ENCODE results near the gene FGD6. TPM values are rescaled to one million over a fixed set of nuclear protein-coding genes. Genes with fewer than 3 reads are reported as not detected.
"Not testable (repeated sequence)": the region's sequence is repeated elsewhere in the genome, so short reads cannot be mapped to it uniquely, and the experiment has no call there.

The FGD6 gene
- total RNA-seq, 1 donor from 2014 or later: 3.7 TPM

DNA sequence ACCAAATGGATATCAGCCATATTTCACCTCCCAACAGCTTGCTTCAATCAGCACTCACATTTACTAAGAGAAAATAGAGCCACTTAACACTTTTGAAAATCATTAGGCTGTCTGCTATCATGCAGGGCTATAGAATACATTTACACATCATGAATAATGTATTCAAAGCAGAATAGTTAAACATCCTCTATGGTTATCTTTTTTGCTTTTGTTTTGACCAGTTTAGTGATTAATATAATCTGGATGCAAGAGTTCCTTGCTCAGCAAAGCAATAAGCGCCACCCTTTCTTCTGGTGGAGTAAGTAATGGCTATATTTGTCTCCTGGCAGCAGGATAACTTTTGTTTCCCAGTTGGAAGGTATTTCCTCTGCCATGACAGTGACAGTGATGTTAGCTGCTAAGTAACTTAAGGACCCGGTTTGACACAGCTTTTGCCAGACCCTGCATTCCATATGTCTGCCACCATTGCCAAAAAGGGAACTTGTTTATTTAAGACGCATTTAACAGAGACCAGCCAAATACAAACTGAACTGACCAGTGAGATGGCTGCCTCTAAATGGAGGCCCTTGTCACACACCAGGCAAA is 73.6 kb downstream of the FGD6 start:
- TF ChIP-seq, protein P1, sequence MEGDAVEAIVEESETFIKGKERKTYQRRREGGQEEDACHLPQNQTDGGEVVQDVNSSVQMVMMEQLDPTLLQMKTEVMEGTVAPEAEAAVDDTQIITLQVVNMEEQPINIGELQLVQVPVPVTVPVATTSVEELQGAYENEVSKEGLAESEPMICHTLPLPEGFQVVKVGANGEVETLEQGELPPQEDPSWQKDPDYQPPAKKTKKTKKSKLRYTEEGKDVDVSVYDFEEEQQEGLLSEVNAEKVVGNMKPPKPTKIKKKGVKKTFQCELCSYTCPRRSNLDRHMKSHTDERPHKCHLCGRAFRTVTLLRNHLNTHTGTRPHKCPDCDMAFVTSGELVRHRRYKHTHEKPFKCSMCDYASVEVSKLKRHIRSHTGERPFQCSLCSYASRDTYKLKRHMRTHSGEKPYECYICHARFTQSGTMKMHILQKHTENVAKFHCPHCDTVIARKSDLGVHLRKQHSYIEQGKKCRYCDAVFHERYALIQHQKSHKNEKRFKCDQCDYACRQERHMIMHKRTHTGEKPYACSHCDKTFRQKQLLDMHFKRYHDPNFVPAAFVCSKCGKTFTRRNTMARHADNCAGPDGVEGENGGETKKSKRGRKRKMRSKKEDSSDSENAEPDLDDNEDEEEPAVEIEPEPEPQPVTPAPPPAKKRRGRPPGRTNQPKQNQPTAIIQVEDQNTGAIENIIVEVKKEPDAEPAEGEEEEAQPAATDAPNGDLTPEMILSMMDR (IDR thresholded peaks at IDR 0.05): no peak
- DNase-seq (no peak), ATAC-seq (ENCODE audit: low read depth) (no peak)
- Mint-ChIP-seq H3K36me3 (ENCODE audit: low read depth) (no peaks in the 10 kb centered on the region), H3K9me3 (no peaks in the 10 kb centered on the region), H3K27ac (no peak overlapping the region), H3K27me3 (no peaks in the 10 kb centered on the region), H3K4me1 (no peaks in the 10 kb centered on the region), H3K4me3 (no peak overlapping the region)
- ChIA-PET POLR2A (interaction anchor here (0.6 kb wide), 1 partner anchor 740 kb away, joined by 5 read pairs; no protein-coding TSS in a partner anchor), CTCF (no interaction called here)
- intact Hi-C loops (cut with micrococcal nuclease): no loop called here

DNA sequence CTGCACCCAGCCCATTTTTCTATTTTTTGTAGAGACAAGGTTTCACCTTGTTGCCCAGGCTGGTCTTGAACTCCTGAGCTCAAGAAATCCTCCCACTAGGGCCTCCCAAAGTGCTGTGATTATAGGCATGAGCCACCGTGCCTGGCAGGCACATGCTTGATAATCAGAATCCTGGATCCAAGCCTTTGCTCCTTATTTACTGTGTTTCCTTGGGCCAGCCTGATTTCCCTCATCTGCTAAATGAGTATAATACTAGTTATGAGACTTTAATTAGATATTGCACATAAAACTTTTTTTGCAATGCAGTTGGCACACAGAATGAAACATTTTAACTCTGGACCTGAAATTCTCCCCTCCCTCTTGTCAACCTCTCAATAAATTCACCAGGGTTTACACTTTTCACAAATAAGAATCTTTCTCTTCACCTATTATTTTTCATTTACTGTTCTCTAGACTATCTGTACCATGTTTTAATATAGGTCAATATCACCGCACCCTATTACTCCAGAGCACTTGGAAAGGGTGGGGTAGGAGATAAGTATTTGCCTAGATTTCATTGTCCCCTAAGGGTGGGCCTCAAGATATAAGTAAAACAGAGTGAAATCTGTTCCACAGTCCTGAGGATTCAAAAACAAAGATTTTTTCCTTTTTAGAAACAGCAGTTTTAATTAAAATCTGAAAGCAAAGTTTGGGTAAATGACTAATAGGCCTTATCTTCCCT is 74.7 kb downstream of the FGD6 start:
- H3K27me3 Mint-ChIP-seq: no peaks in the 10 kb centered on the region
- H3K4me3 Mint-ChIP-seq: no peak overlapping the region
- no peaks in the 10 kb centered on the region for H3K9me3 Mint-ChIP-seq
- DNase-seq: no peak
- ATAC-seq (ENCODE audit: low read depth): no peak
- CTCF ChIA-PET: no interaction called here
- TF ChIP-seq, protein P1 (IDR thresholded peaks at IDR 0.05): no peak
- no peaks in the 10 kb centered on the region for H3K4me1 Mint-ChIP-seq
- H3K27ac Mint-ChIP-seq: no peak overlapping the region
- intact Hi-C loops (cut with micrococcal nuclease): no loop called here
- POLR2A ChIA-PET: no interaction called here
- H3K36me3 Mint-ChIP-seq (ENCODE audit: low read depth): peaks cover 2% of the 10 kb centered on the region

DNA sequence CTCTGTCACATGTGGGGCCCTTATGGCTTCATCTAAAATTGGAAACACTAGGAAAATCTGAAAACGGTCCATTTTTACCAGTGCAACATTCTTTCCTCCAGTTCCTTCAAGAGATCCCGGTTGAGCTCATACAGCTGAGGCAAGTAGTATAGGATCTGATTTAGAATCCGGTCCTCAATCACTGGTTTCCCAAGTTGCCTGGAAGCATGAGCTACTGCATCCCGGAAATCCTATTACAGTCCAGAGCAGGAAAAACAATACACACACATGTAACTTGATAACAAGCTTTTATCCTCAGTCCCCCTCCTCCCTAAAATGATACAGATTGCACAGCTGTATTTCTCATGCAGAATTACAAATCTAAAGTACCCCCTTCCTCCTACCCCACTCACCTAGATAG is 76.0 kb downstream of the FGD6 start:
- ChIA-PET POLR2A (no interaction called here), CTCF (no interaction called here)
- TF ChIP-seq, protein P1 (IDR thresholded peaks at IDR 0.05): no peak
- H3K36me3 Mint-ChIP-seq (ENCODE audit: low read depth): peaks cover 2% of the 10 kb centered on the region
- intact Hi-C loops (cut with micrococcal nuclease): no loop called here
- DNase-seq: no peak
- H3K27me3 Mint-ChIP-seq: no peaks in the 10 kb centered on the region
- no peaks in the 10 kb centered on the region for H3K4me1 Mint-ChIP-seq
- no peaks in the 10 kb centered on the region for H3K9me3 Mint-ChIP-seq
- H3K4me3 Mint-ChIP-seq: no peak overlapping the region
- H3K27ac Mint-ChIP-seq: no peak overlapping the region
- ATAC-seq (ENCODE audit: low read depth): no peak

DNA sequence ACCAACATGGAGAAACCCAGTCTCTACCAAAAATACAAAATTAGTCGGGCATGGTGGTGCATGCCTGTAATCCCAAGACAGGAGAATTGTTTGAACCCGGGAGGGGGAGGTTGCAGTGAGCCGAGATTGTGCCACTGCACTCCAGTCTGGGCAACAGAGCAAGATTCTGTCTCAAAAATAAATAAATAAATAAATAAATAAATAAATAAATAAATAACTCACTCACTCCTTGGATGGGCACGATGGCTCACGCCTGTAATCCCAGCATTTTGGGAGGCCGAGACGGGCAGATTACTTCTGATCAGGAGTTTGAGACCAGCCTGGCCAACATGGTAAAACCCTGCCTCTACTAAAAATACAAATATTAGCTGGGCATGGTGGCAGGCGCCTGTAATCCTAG is 79.2 kb downstream of the FGD6 start:
- H3K27ac Mint-ChIP-seq; ATAC-seq (ENCODE audit: low read depth); H3K4me3 Mint-ChIP-seq; intact Hi-C loops (cut with micrococcal nuclease); H3K9me3 Mint-ChIP-seq; DNase-seq; POLR2A ChIA-PET; H3K4me1 Mint-ChIP-seq; H3K36me3 Mint-ChIP-seq (ENCODE audit: low read depth); CTCF ChIA-PET; H3K27me3 Mint-ChIP-seq: not testable (repeated sequence)

DNA sequence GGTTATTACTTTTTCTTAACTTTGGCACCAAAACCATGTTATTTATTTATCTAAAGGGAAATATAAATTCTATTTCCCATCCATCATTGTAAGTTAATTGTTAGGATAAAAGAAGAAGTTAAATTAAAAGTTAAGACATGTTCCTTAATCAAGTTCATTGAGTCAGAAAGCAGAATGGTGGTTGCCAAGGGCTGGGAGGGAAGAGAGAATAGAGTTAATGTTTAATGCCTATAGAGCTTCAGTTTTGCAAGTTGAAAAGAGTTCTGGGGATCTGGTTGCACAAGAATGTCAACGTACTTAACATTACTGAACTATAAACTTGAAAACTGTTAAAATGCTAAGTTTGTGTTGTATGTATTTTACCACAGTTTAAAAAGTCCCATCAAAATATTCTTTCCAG is 80.7 kb downstream of the FGD6 start:
- Mint-ChIP-seq H3K4me1 (no peaks in the 10 kb centered on the region), H3K36me3 (ENCODE audit: low read depth) (peaks cover 2% of the 10 kb centered on the region), H3K27ac (no peak overlapping the region), H3K4me3 (no peak overlapping the region), H3K9me3 (no peaks in the 10 kb centered on the region), H3K27me3 (no peaks in the 10 kb centered on the region)
- TF ChIP-seq, protein P1 (IDR thresholded peaks at IDR 0.05): no peak
- DNase-seq (no peak), ATAC-seq (ENCODE audit: low read depth) (no peak)
- POLR2A ChIA-PET: no interaction called here
- CTCF ChIA-PET: no interaction called here
- intact Hi-C loops (cut with micrococcal nuclease): no loop called here

Measured in activated B cell treated with CpG ODN at 0.5 μM for 24 hours (primary cell).